ENCODE results near the gene FGF12. TPM values are rescaled to one million over a fixed set of nuclear protein-coding genes. Genes with fewer than 3 reads are reported as not detected.

FGF12 gene
- polyA plus RNA-seq, 1 of the 3 experiments (the other 2 are of a cell fraction) = 0.30 TPM

DNA sequence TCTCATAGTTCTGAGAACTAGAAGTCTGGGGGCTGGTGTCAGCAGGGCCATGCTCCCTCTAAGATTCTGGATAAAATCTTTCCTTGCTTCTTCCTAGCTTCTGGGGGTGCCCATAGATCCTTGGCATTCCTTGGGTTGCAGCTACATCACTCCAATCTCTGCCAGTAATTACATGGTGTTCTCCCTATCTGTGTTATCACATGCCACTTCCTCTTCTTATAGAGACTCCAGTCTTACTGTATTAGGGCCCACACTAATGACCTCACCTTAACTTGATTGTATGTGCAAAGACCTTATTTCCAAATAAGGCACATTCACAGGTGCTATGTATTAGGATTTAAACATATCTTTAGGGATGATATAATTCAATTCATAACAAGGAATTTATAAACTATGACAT is 618.5 kb downstream of the FGF12 start (continued):
- TF ChIP-seq, protein P1, sequence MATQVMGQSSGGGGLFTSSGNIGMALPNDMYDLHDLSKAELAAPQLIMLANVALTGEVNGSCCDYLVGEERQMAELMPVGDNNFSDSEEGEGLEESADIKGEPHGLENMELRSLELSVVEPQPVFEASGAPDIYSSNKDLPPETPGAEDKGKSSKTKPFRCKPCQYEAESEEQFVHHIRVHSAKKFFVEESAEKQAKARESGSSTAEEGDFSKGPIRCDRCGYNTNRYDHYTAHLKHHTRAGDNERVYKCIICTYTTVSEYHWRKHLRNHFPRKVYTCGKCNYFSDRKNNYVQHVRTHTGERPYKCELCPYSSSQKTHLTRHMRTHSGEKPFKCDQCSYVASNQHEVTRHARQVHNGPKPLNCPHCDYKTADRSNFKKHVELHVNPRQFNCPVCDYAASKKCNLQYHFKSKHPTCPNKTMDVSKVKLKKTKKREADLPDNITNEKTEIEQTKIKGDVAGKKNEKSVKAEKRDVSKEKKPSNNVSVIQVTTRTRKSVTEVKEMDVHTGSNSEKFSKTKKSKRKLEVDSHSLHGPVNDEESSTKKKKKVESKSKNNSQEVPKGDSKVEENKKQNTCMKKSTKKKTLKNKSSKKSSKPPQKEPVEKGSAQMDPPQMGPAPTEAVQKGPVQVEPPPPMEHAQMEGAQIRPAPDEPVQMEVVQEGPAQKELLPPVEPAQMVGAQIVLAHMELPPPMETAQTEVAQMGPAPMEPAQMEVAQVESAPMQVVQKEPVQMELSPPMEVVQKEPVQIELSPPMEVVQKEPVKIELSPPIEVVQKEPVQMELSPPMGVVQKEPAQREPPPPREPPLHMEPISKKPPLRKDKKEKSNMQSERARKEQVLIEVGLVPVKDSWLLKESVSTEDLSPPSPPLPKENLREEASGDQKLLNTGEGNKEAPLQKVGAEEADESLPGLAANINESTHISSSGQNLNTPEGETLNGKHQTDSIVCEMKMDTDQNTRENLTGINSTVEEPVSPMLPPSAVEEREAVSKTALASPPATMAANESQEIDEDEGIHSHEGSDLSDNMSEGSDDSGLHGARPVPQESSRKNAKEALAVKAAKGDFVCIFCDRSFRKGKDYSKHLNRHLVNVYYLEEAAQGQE (IDR thresholded peaks at IDR 0.05; ENCODE audit: low read depth, low read length) = no peak
- no peak for TF ChIP-seq JUND (IDR thresholded peaks at IDR 0.05)
- no peak for TF ChIP-seq MXI1 (IDR thresholded peaks at IDR 0.05; ENCODE audit: low read depth, low read length)
- TF ChIP-seq MEF2A (IDR thresholded peaks at IDR 0.05; ENCODE audit: borderline replicate concordance, low read depth) = no peak

DNA sequence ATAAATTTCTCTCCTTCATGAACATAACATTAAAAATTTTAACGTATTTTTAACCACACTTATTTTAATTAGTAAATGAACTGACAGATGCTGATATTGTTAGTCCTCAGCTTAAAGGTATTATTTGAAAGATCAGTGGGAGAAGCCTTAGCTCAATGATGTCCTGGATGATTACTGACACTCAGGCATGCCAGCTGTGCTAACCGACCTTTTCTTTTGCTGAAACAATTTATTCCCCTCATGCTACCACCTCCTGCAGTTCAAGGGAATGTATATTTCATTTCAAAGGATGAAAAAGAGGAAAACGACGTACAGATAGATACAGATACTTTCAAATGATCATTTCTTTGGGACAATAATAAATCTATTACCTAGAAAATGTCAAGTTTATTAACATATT is 620.8 kb downstream of the FGF12 start:
- ChIA-PET POLR2A (no interaction called here), CTCF (no interaction called here)
- TF ChIP-seq, protein P2, sequence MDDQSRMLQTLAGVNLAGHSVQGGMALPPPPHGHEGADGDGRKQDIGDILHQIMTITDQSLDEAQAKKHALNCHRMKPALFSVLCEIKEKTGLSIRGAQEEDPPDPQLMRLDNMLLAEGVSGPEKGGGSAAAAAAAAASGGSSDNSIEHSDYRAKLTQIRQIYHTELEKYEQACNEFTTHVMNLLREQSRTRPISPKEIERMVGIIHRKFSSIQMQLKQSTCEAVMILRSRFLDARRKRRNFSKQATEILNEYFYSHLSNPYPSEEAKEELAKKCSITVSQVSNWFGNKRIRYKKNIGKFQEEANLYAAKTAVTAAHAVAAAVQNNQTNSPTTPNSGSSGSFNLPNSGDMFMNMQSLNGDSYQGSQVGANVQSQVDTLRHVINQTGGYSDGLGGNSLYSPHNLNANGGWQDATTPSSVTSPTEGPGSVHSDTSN (IDR thresholded peaks at IDR 0.05) = no peak
- TF ChIP-seq TEAD4 (IDR thresholded peaks at IDR 0.05; ENCODE audit: borderline replicate concordance, insufficient read depth) (no peak), RCOR1 (IDR thresholded peaks at IDR 0.05; ENCODE audit: low read length) (no peak), YY1 (IDR thresholded peaks at IDR 0.05; ENCODE audit: low read depth) (no peak), EZH2phosphoT487 (IDR thresholded peaks at IDR 0.05; ENCODE audit: borderline replicate concordance, low read depth) (no peak), RXRA (IDR thresholded peaks at IDR 0.05; ENCODE audit: borderline replicate concordance, low read depth) (no peak), POLR2AphosphoS5 (IDR thresholded peaks at IDR 0.05; ENCODE audit: low read depth, low read length) (no peak), ELF1 (IDR thresholded peaks at IDR 0.05) (no peak), TCF12 (IDR thresholded peaks at IDR 0.05) (no peak), FOXJ3 (CRISPR knock-in tag; IDR thresholded peaks at IDR 0.05) (no peak), JUND (IDR thresholded peaks at IDR 0.05) (no peak), RFX5 (IDR thresholded peaks at IDR 0.05; ENCODE audit: low read length) (no peak), NRF1 (IDR thresholded peaks at IDR 0.05; ENCODE audit: low read depth, low read length) (no peak)
- TF ChIP-seq, protein P3, sequence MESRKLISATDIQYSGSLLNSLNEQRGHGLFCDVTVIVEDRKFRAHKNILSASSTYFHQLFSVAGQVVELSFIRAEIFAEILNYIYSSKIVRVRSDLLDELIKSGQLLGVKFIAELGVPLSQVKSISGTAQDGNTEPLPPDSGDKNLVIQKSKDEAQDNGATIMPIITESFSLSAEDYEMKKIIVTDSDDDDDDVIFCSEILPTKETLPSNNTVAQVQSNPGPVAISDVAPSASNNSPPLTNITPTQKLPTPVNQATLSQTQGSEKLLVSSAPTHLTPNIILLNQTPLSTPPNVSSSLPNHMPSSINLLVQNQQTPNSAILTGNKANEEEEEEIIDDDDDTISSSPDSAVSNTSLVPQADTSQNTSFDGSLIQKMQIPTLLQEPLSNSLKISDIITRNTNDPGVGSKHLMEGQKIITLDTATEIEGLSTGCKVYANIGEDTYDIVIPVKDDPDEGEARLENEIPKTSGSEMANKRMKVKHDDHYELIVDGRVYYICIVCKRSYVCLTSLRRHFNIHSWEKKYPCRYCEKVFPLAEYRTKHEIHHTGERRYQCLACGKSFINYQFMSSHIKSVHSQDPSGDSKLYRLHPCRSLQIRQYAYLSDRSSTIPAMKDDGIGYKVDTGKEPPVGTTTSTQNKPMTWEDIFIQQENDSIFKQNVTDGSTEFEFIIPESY (IDR thresholded peaks at IDR 0.05; ENCODE audit: borderline replicate concordance, low read depth) = no peak
- TF ChIP-seq, protein P4, sequence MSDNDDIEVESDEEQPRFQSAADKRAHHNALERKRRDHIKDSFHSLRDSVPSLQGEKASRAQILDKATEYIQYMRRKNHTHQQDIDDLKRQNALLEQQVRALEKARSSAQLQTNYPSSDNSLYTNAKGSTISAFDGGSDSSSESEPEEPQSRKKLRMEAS (IDR thresholded peaks at IDR 0.05; ENCODE audit: low read depth) = no peak
- Histone ChIP-seq H3K9ac (no peak overlapping the region), H3K36me3 (replicated peaks in 1 of 2; ENCODE audit: control insufficient read depth in 1 of 2, insufficient read depth in 2 of 2, low read length in 1 of 2) (no peaks in the 10 kb centered on the region), H3K27ac (ENCODE audit: low read depth in 2 of 2, low read length in 1 of 2) (no peak overlapping the region), H4K20me1 (ENCODE audit: insufficient read depth) (no peaks in the 10 kb centered on the region), H3K4me1 (ENCODE audit: control insufficient read depth in 1 of 2, insufficient read depth in 2 of 2, low read depth in 1 of 2, low read length in 1 of 2) (no peaks in the 10 kb centered on the region), H3K9me3 (no peaks in the 10 kb centered on the region), H2AFZ (ENCODE audit: low read depth) (no peak overlapping the region), H3K27me3 (ENCODE audit: insufficient read depth) (no peaks in the 10 kb centered on the region), H3K79me2 (ENCODE audit: insufficient read depth) (no peaks in the 10 kb centered on the region), H3F3A (replicated peaks; ENCODE audit: insufficient read depth) (no peaks in the 10 kb centered on the region), H3K9me2 (no peaks in the 10 kb centered on the region), H3K4me3 (ENCODE audit: low read depth in 2 of 2, low read length in 1 of 2) (no peak overlapping the region), H3K4me2 (no peak overlapping the region)
- DNase-seq = no peak
- 3% methylated on average over 4 of the region's 4 CpGs for WGBS (ENCODE audit: low lambda C conversion rate)
